ENCODE results near the gene CNTN5.
"Not testable (repeated sequence)": the region's sequence is repeated elsewhere in the genome, so short reads cannot be mapped to it uniquely, and the experiment has no call there.

Gene CNTN5

GRCh38 chr11:99275521-99275920 lies 254.8 kb downstream of the CNTN5 start:
- DNase-seq (ENCODE audit: low read depth) = no peak

GRCh38 chr11:99277281-99277680 lies 256.5 kb downstream of the CNTN5 start:
- no peak for DNase-seq (ENCODE audit: low read depth)

- no peak for DNase-seq (ENCODE audit: low read depth)
Observed at GRCh38 chr11:99279266-99279665, 258.5 kb downstream of the CNTN5 start.

- no peak for DNase-seq (ENCODE audit: low read depth)
Observed at GRCh38 chr11:99281331-99281730, 260.6 kb downstream of the CNTN5 start.

- DNase-seq (ENCODE audit: low read depth) = not testable (repeated sequence)
Observed at GRCh38 chr11:99297925-99298324, 277.2 kb downstream of the CNTN5 start.

GRCh38 chr11:99307510-99308088 lies 286.9 kb downstream of the CNTN5 start:
- no peak for DNase-seq (ENCODE audit: low read depth)

- DNase-seq (ENCODE audit: low read depth) = no peak
Observed at GRCh38 chr11:99311870-99312269, 291.1 kb downstream of the CNTN5 start.

- DNase-seq (ENCODE audit: low read depth) = no peak
Observed at GRCh38 chr11:99316776-99317520, 296.2 kb downstream of the CNTN5 start.

- DNase-seq (ENCODE audit: low read depth) = no peak
Observed at GRCh38 chr11:99320769-99321290, 300.1 kb downstream of the CNTN5 start.

GRCh38 chr11:99325847-99326246 lies 305.1 kb downstream of the CNTN5 start:
- DNase-seq (ENCODE audit: low read depth) = no peak

GRCh38 chr11:99327066-99327465 lies 306.3 kb downstream of the CNTN5 start:
- no peak for DNase-seq (ENCODE audit: low read depth)

GRCh38 chr11:99327527-99327926 lies 306.8 kb downstream of the CNTN5 start:
- no peak for DNase-seq (ENCODE audit: low read depth)

- DNase-seq (ENCODE audit: low read depth) = no peak
Observed at GRCh38 chr11:99333621-99334020, 312.9 kb downstream of the CNTN5 start.

GRCh38 chr11:99343117-99343516 lies 322.4 kb downstream of the CNTN5 start:
- DNase-seq (ENCODE audit: low read depth) = no peak

GRCh38 chr11:99349151-99349673 lies 328.5 kb downstream of the CNTN5 start:
- no peak for DNase-seq (ENCODE audit: low read depth)

- no peak for DNase-seq (ENCODE audit: low read depth)
Observed at GRCh38 chr11:99351624-99352023, 330.9 kb downstream of the CNTN5 start.

GRCh38 chr11:99352642-99353041 lies 331.9 kb downstream of the CNTN5 start:
- no peak for DNase-seq (ENCODE audit: low read depth)

- DNase-seq (ENCODE audit: low read depth) = no peak
Observed at GRCh38 chr11:99366546-99366945, 345.8 kb downstream of the CNTN5 start.

GRCh38 chr11:99368583-99368982 lies 347.8 kb downstream of the CNTN5 start:
- no peak for DNase-seq (ENCODE audit: low read depth)

GRCh38 chr11:99370549-99371216 lies 349.9 kb downstream of the CNTN5 start:
- DNase-seq (ENCODE audit: low read depth) = no peak

- no peak for DNase-seq (ENCODE audit: low read depth)
Observed at GRCh38 chr11:99371257-99371656, 350.5 kb downstream of the CNTN5 start.

GRCh38 chr11:99376463-99376862 lies 355.7 kb downstream of the CNTN5 start:
- DNase-seq (ENCODE audit: low read depth) = no peak
